Thoracic aorta endothelial cell (primary cell): ENCODE measurements around the gene DYDC1. TPM values are rescaled to one million over a fixed set of nuclear protein-coding genes. Genes with fewer than 3 reads are reported as not detected.

Source experiments
- total RNA-seq: library from RNA; depleted of rRNA; stranded (reverse); fragments of >200 nt; gene quantifications from 2 replicates; pipeline ENCODE4 v1.2.3, GENCODE V29; 2012

DYDC1 gene
- not detected in 2 replicates for total RNA-seq

DNA sequence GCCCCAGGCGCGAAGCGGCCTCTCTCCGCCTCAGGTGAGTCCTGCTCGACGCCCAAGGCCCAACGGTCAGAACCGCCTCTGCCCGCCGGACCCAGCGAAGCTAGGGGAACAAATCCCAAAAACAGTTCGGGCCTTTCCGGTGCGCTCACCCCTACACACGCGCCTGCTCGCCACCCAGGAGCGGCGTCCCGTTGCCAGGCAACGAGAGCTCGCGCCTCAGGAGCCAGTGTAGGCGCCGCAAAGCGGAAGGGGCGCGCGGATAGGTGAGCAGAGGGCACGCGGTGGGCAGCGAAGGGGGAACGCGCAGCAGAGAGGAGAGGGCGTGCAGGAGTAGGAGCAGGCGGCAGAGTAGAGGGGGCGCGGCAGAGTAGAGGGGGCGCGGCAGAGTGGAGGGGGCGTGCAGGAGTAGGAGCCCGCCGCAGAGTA lies at the start of gene DYDC1, which contains the start of gene DYDC2:
Gene DYDC1, minus strand, starts transcription at position 193 of the 426 bp plus-strand sequence. CDS start 4,154 bp downstream, outside the sequence.
Gene DYDC2, plus strand, starts transcription at position 219 of the 426 bp plus-strand sequence. CDS start 5,663 bp downstream, outside the sequence.

DNA sequence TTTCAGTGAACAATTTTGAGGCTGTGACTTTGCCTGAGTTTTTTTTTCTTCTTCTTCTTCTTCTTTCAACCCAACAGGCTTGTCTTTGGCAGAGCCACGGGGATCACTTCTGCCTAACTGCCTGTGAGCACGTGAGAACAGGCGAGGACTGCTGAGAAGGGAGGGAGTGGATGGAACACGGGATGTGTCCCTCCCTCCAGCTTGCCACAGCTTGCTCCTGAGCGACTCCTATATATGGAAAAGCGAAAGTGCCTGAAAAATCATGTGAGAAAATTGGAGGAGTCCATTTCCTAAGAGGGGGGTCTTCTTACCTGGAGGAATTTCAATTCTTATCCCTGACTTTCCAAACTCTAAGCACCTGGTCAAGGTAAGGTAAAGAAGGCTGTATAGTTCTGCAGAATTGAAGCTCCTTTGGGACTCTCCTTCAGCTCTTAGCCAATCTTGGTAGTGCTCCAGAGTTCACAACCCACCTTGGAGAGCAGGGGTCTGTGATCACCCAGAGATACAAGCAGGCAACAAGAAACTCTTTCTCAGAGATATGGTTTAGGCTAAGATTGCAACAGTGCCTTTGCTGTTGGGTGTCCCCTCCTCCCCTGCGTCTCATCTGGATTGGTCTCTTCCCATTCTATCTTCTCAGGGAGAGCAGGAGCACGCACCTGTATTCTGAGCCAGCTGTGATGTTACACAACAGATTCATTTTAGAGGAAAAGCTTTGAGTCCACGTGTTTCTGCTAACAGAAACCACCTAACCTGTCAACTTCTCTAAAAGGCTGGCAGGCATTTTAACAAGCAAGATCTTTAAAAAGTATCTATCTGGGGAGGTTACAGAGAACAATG lies 66.9 kb downstream of the DYDC1 start, which contains the start of gene MAT1A:
Gene MAT1A, minus strand, starts transcription at position 208 of the 837 bp plus-strand sequence. CDS start 235 bp downstream, outside the sequence.

Other genes starting within 250 kb of the DYDC1 start
- gene PLAC9, start 224.0 kb downstream of the DYDC1 start, total RNA-seq, result 4.7 and 4.9 TPM in 2 replicates
- gene ANXA11, start 151.2 kb downstream of the DYDC1 start, total RNA-seq, result 61.2 and 86.4 TPM in 2 replicates
- not detected in 2 replicates for gene MAT1A, start 67.1 kb downstream of the DYDC1 start, total RNA-seq
- not detected in 2 replicates for gene DYDC2, start within 50 bp of the DYDC1 start, total RNA-seq
- 175 and 196 TPM in 2 replicates for gene PRXL2A, start 51.8 kb upstream of the DYDC1 start, total RNA-seq
- 130 and 156 TPM in 2 replicates for gene TSPAN14, start 97.6 kb upstream of the DYDC1 start, total RNA-seq
- gene SH2D4B, start 181.1 kb upstream of the DYDC1 start, total RNA-seq, result under 0.01 and 0.07 TPM in 2 replicates